ENCODE results near the gene C11orf68.

Gene C11orf68

GRCh38 chr11:65945941-65946558 is 27.2 kb upstream of the C11orf68 start:
- no peak for DNase-seq

GRCh38 chr11:65945430-65945911 is 26.6 kb upstream of the C11orf68 start, which contains the start of gene TSGA10IP:
TSGA10IP (plus strand) TSS chr11:65945480; CDS start chr11:65945676, 196 bp downstream.
- in situ Hi-C loops (cut with MboI; ENCODE audit: low pct_unique_long_range_greater_than_20kb, low sequenced_read_pairs), result no loop called here
- no peak for DNase-seq

More at GRCh38 chr11:65945941-65946558, 27.2 kb upstream of the C11orf68 start:
- in situ Hi-C loops (cut with MboI; ENCODE audit: low pct_unique_long_range_greater_than_20kb, low sequenced_read_pairs), result no loop called here

- in situ Hi-C loops (cut with MboI; ENCODE audit: low pct_unique_long_range_greater_than_20kb, low sequenced_read_pairs), result no loop called here
- DNase-seq, result no peak
These were observed 25.9 kb upstream of the C11orf68 start for GRCh38 chr11:65944767-65945166.

GRCh38 chr11:65944191-65944590 is 25.3 kb upstream of the C11orf68 start:
- in situ Hi-C loops (cut with MboI; ENCODE audit: low pct_unique_long_range_greater_than_20kb, low sequenced_read_pairs), result no loop called here
- DNase-seq, result no peak

- no peak for DNase-seq
- in situ Hi-C loops (cut with MboI; ENCODE audit: low pct_unique_long_range_greater_than_20kb, low sequenced_read_pairs), result no loop called here
These were observed 23.7 kb upstream of the C11orf68 start for GRCh38 chr11:65942531-65942930.

- in situ Hi-C loops (cut with MboI; ENCODE audit: low pct_unique_long_range_greater_than_20kb, low sequenced_read_pairs), result no loop called here
- no peak for DNase-seq
These were observed 23.0 kb upstream of the C11orf68 start for GRCh38 chr11:65941720-65942310.

GRCh38 chr11:65937766-65938165 is 18.9 kb upstream of the C11orf68 start:
- in situ Hi-C loops (cut with MboI; ENCODE audit: low pct_unique_long_range_greater_than_20kb, low sequenced_read_pairs), result no loop called here
- no peak for DNase-seq

- in situ Hi-C loops (cut with MboI; ENCODE audit: low pct_unique_long_range_greater_than_20kb, low sequenced_read_pairs), result no loop called here
- DNase-seq, result no peak
These were observed 15.2 kb upstream of the C11orf68 start for GRCh38 chr11:65934014-65934413.

- in situ Hi-C loops (cut with MboI; ENCODE audit: low pct_unique_long_range_greater_than_20kb, low sequenced_read_pairs), result no loop called here
- peak; percentile 40 for DNase-seq
These were observed 13.7 kb upstream of the C11orf68 start for GRCh38 chr11:65932558-65932919.

- DNase-seq, result no peak
- in situ Hi-C loops (cut with MboI; ENCODE audit: low pct_unique_long_range_greater_than_20kb, low sequenced_read_pairs), result no loop called here
These were observed 13.1 kb upstream of the C11orf68 start for GRCh38 chr11:65931773-65932557.

- in situ Hi-C loops (cut with MboI; ENCODE audit: low pct_unique_long_range_greater_than_20kb, low sequenced_read_pairs), result no loop called here
- no peak for DNase-seq
These were observed 9.8 kb upstream of the C11orf68 start for GRCh38 chr11:65928667-65929066.

GRCh38 chr11:65927904-65928397 is 9.1 kb upstream of the C11orf68 start:
- DNase-seq, result peak; percentile 78

GRCh38 chr11:65925397-65925796 is 6.5 kb upstream of the C11orf68 start:
- DNase-seq, result no peak
- in situ Hi-C loops (cut with MboI; ENCODE audit: low pct_unique_long_range_greater_than_20kb, low sequenced_read_pairs), result no loop called here

More at GRCh38 chr11:65927904-65928397, 9.1 kb upstream of the C11orf68 start:
- in situ Hi-C loops (cut with MboI; ENCODE audit: low pct_unique_long_range_greater_than_20kb, low sequenced_read_pairs), result no loop called here

- DNase-seq, result no peak
- in situ Hi-C loops (cut with MboI; ENCODE audit: low pct_unique_long_range_greater_than_20kb, low sequenced_read_pairs), result no loop called here
These were observed 3.7 kb upstream of the C11orf68 start for GRCh38 chr11:65922565-65922964.

GRCh38 chr11:65921876-65922275 is 3.0 kb upstream of the C11orf68 start:
- in situ Hi-C loops (cut with MboI; ENCODE audit: low pct_unique_long_range_greater_than_20kb, low sequenced_read_pairs), result no loop called here
- DNase-seq, result no peak

GRCh38 chr11:65921033-65921555 is 2.2 kb upstream of the C11orf68 start:
- DNase-seq, result no peak
- in situ Hi-C loops (cut with MboI; ENCODE audit: low pct_unique_long_range_greater_than_20kb, low sequenced_read_pairs), result no loop called here

GRCh38 chr11:65920372-65920802 is 1.5 kb upstream of the C11orf68 start:
- in situ Hi-C loops (cut with MboI; ENCODE audit: low pct_unique_long_range_greater_than_20kb, low sequenced_read_pairs), result no loop called here
- no peak for DNase-seq

GRCh38 chr11:65919573-65920371 is 910 bp upstream of the C11orf68 start:
- in situ Hi-C loops (cut with MboI; ENCODE audit: low pct_unique_long_range_greater_than_20kb, low sequenced_read_pairs), result no loop called here
- DNase-seq, result peak; percentile 32

- in situ Hi-C loops (cut with MboI; ENCODE audit: low pct_unique_long_range_greater_than_20kb, low sequenced_read_pairs), result no loop called here
These were observed 295 bp upstream of the C11orf68 start, which contains the start of gene DRAP1 for GRCh38 chr11:65919141-65919572. DRAP1 (plus strand) TSS chr11:65919426; CDS start chr11:65919502, 76 bp downstream.

More at GRCh38 chr11:65919141-65919572, 295 bp upstream of the C11orf68 start, which contains the start of gene DRAP1:
- peak; percentile 95 for DNase-seq

Measured in KBM-7 (cell line).